GM11168 (cell line): ENCODE results near the gene STXBP6.

Experiments
- in situ Hi-C: fragments of 300-500 bp; cut with MboI; formaldehyde crosslinking; loops from one replicate; pipeline ENCODE4 v1.12.0; 2022; ENCODE audit warnings: low sequenced_read_pairs; ENCODE audit not compliant: unreplicated experiment

STXBP6 gene

DNA sequence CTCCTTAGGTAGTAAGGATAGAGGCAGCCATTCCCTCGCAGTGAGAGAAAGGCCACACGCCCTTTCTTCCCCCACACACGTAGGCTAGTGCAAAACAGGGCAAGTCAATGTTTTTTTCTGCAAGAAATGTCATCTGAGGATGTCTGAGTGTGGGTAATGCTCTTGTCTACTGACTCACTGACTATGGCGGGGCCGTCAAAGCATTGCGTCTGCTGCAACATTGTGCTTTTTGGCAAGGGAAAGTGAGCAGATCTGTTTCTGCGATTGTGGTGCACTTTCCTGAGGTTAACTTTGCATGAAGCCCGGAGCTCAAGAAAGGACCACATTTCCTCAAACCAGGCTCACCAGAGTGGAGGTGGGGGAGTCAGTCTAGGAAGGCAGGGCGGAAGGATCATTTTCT lies 234.4 kb downstream of the STXBP6 start:
- in situ Hi-C loops, result loop anchor here (25.0 kb wide), 1 partner anchor 322 kb away; no protein-coding TSS in a partner anchor

GRCh38 chr14:24814944-24815343 lies 235.0 kb downstream of the STXBP6 start:
- in situ Hi-C loops, result loop anchor here (25.0 kb wide), 1 partner anchor 322 kb away; no protein-coding TSS in a partner anchor

GRCh38 chr14:24814346-24814745 lies 235.6 kb downstream of the STXBP6 start:
- in situ Hi-C loops, result loop anchor here (25.0 kb wide), 1 partner anchor 323 kb away; no protein-coding TSS in a partner anchor

GRCh38 chr14:24813819-24814259 lies 236.1 kb downstream of the STXBP6 start:
- in situ Hi-C loops, result loop anchor here (25.0 kb wide), 1 partner anchor 323 kb away; no protein-coding TSS in a partner anchor

DNA sequence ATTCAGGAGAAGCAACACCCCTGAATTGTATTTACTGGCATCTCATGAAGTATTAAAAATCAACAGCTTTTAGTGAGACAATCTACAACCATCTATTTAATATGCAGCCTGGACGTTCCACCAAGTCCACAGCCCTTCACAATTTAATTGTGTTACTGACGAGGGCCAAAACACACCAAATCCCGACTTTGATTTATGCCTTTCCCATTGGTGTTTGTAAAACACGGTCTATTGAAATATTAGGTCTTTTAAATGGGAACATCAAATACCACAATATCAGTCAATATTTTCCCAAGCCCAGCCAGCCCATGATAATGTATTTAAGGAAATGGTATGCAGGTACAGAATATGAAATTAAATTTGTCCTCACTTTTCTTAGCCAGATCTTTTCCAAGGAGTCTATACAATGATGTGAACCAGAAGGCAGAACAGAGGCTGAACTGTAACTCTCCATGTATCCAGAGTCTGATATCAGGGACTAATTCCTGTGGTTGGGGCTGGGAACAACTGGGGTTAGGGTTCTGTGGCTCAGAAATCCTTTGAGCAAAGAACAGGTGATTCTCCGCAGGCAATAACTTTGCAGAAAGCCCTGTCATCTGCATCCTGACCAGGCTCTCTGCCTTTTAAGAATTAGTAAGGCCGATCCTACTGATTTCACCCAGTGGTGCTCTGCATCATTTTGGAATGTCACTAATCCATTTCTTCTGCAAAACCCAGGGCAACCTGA lies 236.7 kb downstream of the STXBP6 start:
- in situ Hi-C loops, result loop anchor here (25.0 kb wide), 1 partner anchor 324 kb away; no protein-coding TSS in a partner anchor

- in situ Hi-C loops, result loop anchor here (25.0 kb wide), 1 partner anchor 328 kb away; no protein-coding TSS in a partner anchor
These were observed 240.8 kb downstream of the STXBP6 start for GRCh38 chr14:24809135-24809534.

GRCh38 chr14:24808412-24808811 lies 241.5 kb downstream of the STXBP6 start:
- in situ Hi-C loops, result loop anchor here (25.0 kb wide), 1 partner anchor 329 kb away; no protein-coding TSS in a partner anchor

DNA sequence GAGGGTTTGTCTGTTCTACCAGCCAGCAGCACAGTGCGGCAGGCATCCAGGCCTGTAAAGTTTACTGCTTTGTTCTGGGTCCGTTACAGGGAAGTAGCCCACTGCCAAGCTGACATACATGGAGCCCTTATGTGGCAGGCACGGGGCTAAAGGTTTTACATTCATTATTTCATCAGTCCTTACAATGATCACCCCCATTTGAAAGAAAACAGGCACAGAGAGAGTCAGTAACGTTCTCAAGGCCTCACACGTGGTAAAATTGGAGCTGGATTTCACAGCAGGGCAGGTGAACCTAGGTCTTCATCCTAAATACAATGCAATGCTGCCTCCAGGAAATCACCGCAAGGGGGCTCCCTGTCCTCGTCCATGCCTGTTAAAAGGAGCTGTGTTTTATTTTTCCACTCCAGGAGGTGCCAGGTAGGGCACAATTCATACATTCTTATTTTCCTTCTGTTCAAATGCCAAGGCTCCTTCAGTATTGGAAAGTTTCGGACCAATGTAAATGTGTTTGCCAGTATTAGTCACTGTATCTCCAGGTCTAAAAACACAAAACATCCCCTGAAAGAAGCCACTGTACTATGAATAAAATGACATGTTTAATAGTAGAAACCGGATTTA lies 243.8 kb downstream of the STXBP6 start:
- in situ Hi-C loops, result loop anchor here (25.0 kb wide), 1 partner anchor 331 kb away; no protein-coding TSS in a partner anchor

- in situ Hi-C loops, result loop anchor here (25.0 kb wide), 1 partner anchor 333 kb away; no protein-coding TSS in a partner anchor
These were observed 245.3 kb downstream of the STXBP6 start for GRCh38 chr14:24804552-24805212.

DNA sequence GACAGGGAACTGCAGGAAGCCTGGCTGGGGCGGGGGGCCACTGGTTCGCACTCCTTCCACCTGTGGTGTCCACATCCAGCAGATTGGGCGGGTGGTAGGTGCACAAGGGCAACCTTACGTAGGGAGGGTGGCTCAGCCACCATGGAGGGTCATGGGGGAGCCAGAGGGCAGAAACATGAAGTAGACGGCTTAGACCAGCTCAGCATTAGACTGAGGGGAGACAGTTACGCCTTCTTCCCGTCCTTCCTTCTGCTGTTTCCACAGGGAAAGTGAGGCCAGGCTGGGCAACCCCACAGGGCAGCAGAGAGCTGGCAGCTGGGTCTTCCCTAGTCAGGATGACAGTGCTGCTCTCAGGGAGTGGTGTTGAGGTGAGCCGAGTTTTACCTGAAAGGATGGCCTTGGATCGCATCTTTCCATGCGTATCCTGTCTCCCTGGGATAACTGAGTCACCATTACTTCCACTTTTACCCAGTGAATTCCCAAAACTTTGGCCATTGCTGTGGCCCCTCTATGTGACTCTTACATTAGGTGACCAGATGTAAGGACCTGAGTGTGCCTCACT lies 245.9 kb downstream of the STXBP6 start:
- in situ Hi-C loops, result loop anchor here (25.0 kb wide), 1 partner anchor 333 kb away; no protein-coding TSS in a partner anchor

DNA sequence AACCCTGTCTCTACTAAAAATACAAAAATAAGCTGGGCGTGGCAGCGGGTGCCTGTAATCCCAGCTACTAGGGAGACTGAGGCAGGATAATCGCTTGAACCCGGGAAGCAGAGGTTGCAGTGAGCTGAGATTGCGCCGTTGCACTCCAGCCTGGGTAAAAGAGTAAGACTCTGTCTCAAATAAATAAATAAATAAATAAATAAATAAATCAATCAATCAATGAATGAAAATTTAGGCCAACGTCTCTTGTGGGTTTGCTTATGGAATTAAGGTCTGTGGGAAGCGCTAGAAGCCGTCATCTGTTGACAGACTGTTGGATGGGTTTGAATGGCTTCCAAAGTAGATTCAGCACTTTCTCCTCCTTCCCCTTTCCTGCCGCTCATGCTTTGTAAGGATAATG lies 246.5 kb downstream of the STXBP6 start:
- in situ Hi-C loops, result loop anchor here (25.0 kb wide), 1 partner anchor 334 kb away; no protein-coding TSS in a partner anchor

GRCh38 chr14:24802236-24802635 lies 247.7 kb downstream of the STXBP6 start:
- in situ Hi-C loops, result loop anchor here (25.0 kb wide), 1 partner anchor 335 kb away; no protein-coding TSS in a partner anchor

- in situ Hi-C loops, result loop anchor here (25.0 kb wide), 1 partner anchor 336 kb away; no protein-coding TSS in a partner anchor
These were observed 248.9 kb downstream of the STXBP6 start for GRCh38 chr14:24801024-24801423.

- in situ Hi-C loops, result no loop called here
These were observed 251.0 kb downstream of the STXBP6 start for GRCh38 chr14:24798911-24799462.

- in situ Hi-C loops, result no loop called here
These were observed 254.5 kb downstream of the STXBP6 start for GRCh38 chr14:24795406-24795805.

DNA sequence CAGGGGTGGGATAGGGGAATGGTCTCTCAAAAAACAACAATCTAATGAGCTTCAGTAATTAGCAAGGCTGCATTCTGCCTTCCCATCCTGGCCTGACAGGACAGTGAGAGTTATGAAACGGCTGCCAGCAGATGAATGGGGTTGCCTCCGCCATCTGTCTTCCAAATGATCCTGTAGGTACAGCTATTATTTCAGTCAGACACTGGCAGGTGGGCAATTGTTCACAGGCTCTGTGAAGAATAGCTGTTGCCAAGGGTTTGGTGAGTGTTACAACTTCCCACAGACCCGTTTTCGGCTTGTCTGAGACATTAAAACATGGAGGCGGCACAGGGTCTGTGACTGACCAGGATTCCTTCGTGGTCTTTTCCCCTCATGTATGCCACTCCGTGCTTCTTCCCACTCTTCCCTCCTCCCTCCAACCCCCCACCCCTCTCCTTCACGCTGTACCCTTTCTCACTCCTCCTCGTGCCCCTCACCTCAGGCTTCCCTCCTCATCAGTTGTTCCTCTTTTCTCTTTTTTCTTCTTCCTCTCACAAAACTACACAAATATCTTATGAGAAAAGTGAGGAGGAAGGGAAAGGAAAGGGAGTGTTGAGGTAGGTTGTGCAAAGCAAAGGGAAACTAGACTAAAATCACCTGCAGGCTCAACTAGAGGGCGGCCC lies 255.2 kb downstream of the STXBP6 start:
- in situ Hi-C loops, result no loop called here

GRCh38 chr14:24790196-24790595 lies 259.8 kb downstream of the STXBP6 start:
- in situ Hi-C loops, result no loop called here

DNA sequence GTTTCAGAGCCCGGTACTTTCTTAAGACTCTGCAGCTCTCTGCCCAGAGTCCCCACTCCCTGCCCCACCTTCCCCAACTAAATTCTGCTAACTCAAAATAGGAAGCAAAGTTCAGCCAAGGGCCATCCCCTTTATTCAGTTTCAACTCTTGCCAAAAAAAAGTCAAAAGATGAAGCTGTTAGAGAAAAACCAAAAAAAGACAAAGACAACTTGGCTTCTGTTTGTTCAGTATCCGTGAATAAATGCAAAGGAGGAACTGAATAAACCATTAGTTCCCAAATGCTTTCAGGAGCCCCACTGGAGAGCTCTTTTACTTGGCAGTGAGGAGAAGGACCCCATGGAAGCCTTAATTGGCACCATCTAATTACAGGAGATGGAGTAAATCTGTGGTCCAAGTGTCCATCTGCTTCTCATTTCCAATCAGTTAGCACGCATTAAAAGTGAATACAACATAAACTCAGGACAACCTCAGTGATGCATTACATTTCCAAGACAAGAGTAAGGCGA lies 260.5 kb downstream of the STXBP6 start:
- in situ Hi-C loops, result no loop called here

- in situ Hi-C loops, result no loop called here
These were observed 264.2 kb downstream of the STXBP6 start for GRCh38 chr14:24785698-24786097.
